Psoas muscle (tissue), 8 donors: ENCODE data around the gene PRRC2A. TPM values are rescaled to one million over a fixed set of nuclear protein-coding genes. Genes with fewer than 3 reads are reported as not detected.

Source experiments
- ATAC-seq, 4 donors: fragments of 200-7000 bp; cut with Tn5 transposase; one replicate each; pipeline ENCODE4 v1.9.1; 2020; ENCODE audit warnings: moderate library complexity in 3 of 4, mild to moderate bottlenecking in 2 of 4
- DNase-seq, 2 donors: peaks; one replicate each; pipeline ENCODE4 v3.0.0-alpha.2; 2020
- H3K27ac ChIP-seq: fragments of 200-600 bp; one replicate; pipeline ENCODE4 v1.8.0; 2022
- H3K27me3 ChIP-seq, 3 donors: fragments of 200-600 bp in 1 of 3; one replicate each; pipeline versions ENCODE4 v1.6.1 to v1.8.0; 2013 to 2022; ENCODE audit warnings: low read length in 2 of 3, mild to moderate bottlenecking in 2 of 3, moderate library complexity in 1 of 3; ENCODE audit not compliant: insufficient read depth in 3 of 3
- H3K36me3 ChIP-seq, 2 donors: fragments of 200-600 bp in 1 of 2; one replicate each; pipeline versions ENCODE4 v1.6.1 to v1.8.0; 2013 to 2022; ENCODE audit warnings: low read depth in 1 of 2, mild to moderate bottlenecking in 1 of 2, moderate library complexity in 1 of 2; ENCODE audit not compliant: insufficient read depth in 1 of 2
- H3K4me1 ChIP-seq: fragments of 200-600 bp; one replicate; pipeline ENCODE4 v1.8.0; 2022
- H3K4me3 ChIP-seq: fragments of 200-600 bp; one replicate; pipeline ENCODE4 v1.8.0; 2022; ENCODE audit warnings: mild to moderate bottlenecking
- H3K9me3 ChIP-seq: fragments of 200-600 bp; one replicate; pipeline ENCODE4 v1.8.0; 2022
- WGBS, 3 donors: extraction: QIAGEN DNeasy Blood & Tissue Kit; methylation state at CpG; one replicate each; pipeline versions ENCODE4 v1.1.6 to v1.1.7; 2013; 5-methylcytosine and 5-hydroxymethylcytosine counted together
- intact Hi-C, 2 donors: fragments of 100-400 bp; cut with DNase I; formaldehyde crosslinking; loops; one replicate each; pipeline versions ENCODE4 v1.11.0 to v1.14.2; 2022
- polyA plus RNA-seq, 3 donors: library from polyadenylated mRNA; stranded (reverse); fragments of 200-250 nt; gene quantifications; one replicate each; pipeline ENCODE4 v1.2.3, GENCODE V29; 2013
- total RNA-seq, 4 donors: library from RNA; stranded (reverse); fragmentation: NEBNext Ultra II Directional in 2 of 4; extraction: Animal tissue kit (Norgen Biotek cat#: 25700) in 2 of 4; gene quantifications; one replicate each; pipeline versions ENCODE4 v1.2.1 to v1.2.4, GENCODE V29; 2021 to 2023
- TF ChIP-seq, protein P1 (sequence below): fragments of 200-600 bp; IDR thresholded peaks from one replicate; pipeline ENCODE4 v1.8.0; 2022; ENCODE audit warnings: antibody characterized with exemption
- donor health status: healthy with polysubstance abuse.
- donor health status: DM: no; HTN: no; CAD: no; lungs with moderate emphysema.
- donor health status: Bipolar disorder and iron deficiency.
- donor health status: healthy.
- donor health status: DM: yes; HTN: yes; CAD: no.
- donor health status: DM: no; HTN: no; CAD: no.
- donor health status: DM: no; HTN: no; CAD: no.
- donor health status: DM: yes; HTN: yes; CAD: no.

Gene PRRC2A
- total and polyA plus RNA-seq, 7 donors, result 60.2 to 119 (median 81.4) TPM

DNA sequence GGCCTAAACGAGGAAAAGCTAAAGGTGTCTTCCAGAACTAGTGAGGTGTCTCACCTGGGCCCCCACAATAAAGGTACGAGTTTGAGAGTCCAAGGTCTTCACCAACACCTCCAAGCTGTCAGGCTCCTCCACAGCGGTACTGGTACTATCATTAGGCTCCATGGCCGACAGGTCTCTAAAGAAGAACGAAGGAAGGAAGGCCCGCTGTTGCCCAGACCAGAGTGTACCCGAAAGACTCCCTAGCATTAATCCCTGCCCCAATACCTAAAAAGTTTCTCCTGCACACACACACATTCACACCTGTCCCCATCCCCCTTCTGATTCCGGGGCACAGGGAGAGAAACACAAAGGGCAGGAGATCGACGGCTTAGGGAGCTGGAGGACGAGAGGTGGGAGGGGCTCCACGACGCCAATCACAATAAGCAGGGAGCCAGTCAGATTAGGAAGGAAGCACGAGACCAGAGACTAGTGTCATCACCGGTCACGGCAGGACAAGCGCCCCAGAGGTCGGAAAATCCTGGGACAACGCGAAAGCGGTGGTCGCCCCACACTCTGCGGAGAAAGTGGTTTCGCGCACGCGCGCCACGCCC is 31.2 kb downstream of the PRRC2A start:
- intact Hi-C loops, result loop anchor here (2.0 kb wide), 2 partner anchors 29 to 31 kb away; partner anchors contain the start of gene PRRC2A (in 1 of the 2)
- Histone ChIP-seq H3K4me1 (peaks cover 15% of the 10 kb centered on the region), H3K9me3 (no peaks in the 10 kb centered on the region), H3K4me3 (peak overlapping the region; percentile 72), H3K36me3 (peaks cover 11 to 59% of the 10 kb centered on the region in 2 donors), H3K27ac (peak overlapping the region; percentile 98), H3K27me3 (no peaks in the 10 kb centered on the region)
- peak in 1 of 2 donors; percentile 88 for DNase-seq
- ATAC-seq, result peak; percentile 68 to 80 (median 70)
- TF ChIP-seq, protein P1, sequence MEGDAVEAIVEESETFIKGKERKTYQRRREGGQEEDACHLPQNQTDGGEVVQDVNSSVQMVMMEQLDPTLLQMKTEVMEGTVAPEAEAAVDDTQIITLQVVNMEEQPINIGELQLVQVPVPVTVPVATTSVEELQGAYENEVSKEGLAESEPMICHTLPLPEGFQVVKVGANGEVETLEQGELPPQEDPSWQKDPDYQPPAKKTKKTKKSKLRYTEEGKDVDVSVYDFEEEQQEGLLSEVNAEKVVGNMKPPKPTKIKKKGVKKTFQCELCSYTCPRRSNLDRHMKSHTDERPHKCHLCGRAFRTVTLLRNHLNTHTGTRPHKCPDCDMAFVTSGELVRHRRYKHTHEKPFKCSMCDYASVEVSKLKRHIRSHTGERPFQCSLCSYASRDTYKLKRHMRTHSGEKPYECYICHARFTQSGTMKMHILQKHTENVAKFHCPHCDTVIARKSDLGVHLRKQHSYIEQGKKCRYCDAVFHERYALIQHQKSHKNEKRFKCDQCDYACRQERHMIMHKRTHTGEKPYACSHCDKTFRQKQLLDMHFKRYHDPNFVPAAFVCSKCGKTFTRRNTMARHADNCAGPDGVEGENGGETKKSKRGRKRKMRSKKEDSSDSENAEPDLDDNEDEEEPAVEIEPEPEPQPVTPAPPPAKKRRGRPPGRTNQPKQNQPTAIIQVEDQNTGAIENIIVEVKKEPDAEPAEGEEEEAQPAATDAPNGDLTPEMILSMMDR, result no peak
- WGBS, 3 donors, result 1 to 2% (median 2%) methylated on average over 28 to 29 of the region's 29 CpGs

DNA sequence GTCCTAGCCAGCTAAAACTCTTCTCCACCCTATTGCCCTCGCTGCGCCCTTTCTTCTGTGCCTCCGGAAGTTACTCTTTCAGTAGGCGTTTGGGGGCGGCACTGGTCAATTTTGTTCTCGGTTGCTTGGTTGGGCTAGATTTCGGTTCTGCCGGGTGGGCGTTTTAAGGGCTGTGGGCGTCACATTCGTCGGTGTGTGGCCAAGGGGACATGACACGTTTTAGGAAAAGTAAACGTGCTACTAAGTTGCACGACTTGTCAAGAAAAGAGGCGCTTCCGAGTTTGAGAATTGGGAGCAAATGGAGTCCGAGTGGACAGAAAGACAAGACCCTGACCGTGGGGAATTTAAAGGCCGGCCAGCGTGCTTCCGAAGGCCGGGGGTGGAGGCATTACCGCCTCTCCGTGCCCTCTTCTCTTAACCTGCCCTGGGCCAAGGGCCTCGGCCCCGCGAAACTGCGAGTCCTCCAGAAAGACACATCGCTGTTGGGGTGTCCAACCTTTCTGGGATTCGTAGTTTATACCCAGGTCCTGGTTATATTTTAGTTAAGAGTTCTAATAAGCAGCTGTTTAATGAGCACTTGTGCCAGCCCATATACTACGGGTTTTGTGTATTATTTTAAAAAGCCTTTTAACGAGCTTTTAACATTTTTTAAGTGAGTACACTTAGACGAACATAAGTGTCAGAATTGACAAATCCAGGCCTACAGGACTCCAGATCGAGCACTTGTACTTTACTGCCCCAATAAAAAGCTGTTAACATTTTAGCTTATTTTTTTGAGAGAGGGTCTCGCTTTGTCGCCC is 32.6 kb downstream of the PRRC2A start:
- Histone ChIP-seq H3K4me3 (peak overlapping the region; percentile 72), H3K9me3 (no peaks in the 10 kb centered on the region), H3K27ac (peak overlapping the region; percentile 98), H3K27me3 (no peaks in the 10 kb centered on the region), H3K36me3 (peaks cover 5 to 53% of the 10 kb centered on the region in 2 donors), H3K4me1 (peaks cover 21% of the 10 kb centered on the region)
- intact Hi-C loops, result loop anchor here in 1 of 2 donors (2.0 kb wide), 1 partner anchor 32 kb away; the partner anchor contains the start of gene PRRC2A
- WGBS, 3 donors, result 6 to 8% (median 7%) methylated on average over 37 of the region's 37 CpGs
- TF ChIP-seq, protein P1, result no peak
- peak; percentile 85 to 91 for DNase-seq
- ATAC-seq, result peak; percentile 76 to 83 (median 79)

DNA sequence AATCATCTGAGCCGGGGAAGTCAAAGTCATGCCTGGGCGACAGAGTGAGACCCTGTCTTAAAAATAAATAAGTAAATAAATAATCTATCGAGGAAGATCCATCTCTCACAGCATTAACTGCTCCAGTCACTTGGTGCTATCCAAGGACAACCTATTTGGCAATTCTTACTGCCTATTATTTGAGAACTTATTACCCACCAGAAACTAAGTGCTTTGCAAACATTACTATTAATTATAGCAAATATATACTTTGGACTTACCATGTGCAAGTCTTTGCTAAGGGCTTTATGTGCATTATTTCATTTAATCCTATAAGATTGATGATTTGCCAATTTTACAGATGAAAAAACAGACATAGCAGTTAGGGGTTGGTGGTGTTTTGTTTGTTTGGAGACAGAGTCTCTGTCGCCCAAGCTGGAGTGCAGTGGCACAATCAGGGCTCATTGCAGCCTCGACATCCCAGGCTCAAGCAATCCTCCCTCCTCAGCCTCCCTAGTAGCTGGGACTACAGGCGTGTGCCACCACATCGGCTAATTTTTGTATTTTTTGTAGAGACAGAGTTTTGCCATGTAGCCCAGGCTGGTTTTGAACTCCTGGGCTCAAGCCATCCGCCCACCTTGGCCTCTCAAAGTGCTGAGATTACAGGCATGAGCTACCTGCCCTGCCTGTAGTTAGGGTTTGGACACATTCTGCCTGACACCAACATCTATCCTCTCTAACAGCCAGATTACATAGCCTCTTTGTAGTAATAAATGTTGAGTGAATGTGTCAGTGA is 34.2 kb downstream of the PRRC2A start:
- intact Hi-C loops, result no loop called here
- 92 to 94% (median 92%) methylated on average over 8 of the region's 8 CpGs for WGBS, 3 donors
- no peak overlapping the region for H3K27ac ChIP-seq
- no peaks in the 10 kb centered on the region for H3K27me3 ChIP-seq
- H3K9me3 ChIP-seq, result no peaks in the 10 kb centered on the region
- H3K36me3 ChIP-seq, result peaks cover 2 to 37% of the 10 kb centered on the region in 2 donors
- peaks cover 38% of the 10 kb centered on the region for H3K4me1 ChIP-seq
- no peak overlapping the region for H3K4me3 ChIP-seq
- DNase-seq, result no peak
- TF ChIP-seq, protein P1, result no peak
- ATAC-seq, result no peak

DNA sequence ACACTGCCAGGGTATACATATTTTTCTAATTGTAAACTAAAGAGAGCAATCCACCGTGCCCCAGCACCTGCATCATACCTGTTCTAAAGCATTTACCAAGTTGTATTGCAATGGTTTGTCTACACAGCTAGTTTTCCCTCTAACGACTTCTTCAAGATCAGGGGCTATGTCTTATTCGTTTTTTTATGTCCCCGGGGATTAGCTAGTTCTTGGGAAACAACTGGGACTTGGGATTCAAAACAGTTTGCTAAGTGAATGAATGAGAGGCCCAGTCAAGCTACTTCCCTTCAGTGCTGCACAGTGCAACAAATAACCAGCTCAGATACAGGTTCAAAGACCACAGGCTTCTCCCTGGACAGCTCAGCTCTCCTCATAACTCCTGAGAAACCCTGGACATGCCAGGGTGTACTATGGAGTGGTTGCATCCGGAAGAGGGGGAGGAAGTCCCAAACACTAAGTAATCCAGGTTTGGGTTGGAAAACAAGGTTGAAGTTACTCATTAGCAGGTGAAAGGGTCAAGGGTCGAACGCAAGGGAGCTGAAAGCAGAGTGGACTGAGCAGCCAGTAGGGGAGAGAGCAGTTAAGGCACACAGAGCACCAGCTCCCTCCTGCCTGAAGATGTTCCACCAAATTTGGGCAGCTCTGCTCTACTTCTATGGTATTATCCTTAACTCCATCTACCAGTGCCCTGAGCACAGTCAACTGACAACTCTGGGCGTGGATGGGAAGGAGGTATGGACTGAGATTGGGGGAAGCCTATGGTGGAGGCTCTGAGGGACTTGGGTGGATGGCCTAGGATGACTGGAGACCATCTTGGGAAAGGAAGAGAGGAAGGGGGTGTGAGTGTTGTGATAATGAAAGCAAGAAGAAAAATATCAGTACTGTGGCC is 35.1 kb downstream of the PRRC2A start, which contains the start of gene APOM:
Gene APOM, plus strand, starts transcription at position 546 of the 889 bp plus-strand sequence. Its CDS starts 73 bp downstream, at position 619.
- Histone ChIP-seq H3K9me3 (no peaks in the 10 kb centered on the region), H3K36me3 (peaks cover 2 to 28% of the 10 kb centered on the region in 2 donors), H3K4me1 (peaks cover 41% of the 10 kb centered on the region), H3K27me3 (no peaks in the 10 kb centered on the region), H3K4me3 (no peak within 1 kb of the TSS), H3K27ac (no peak within 1 kb of the TSS)
- no peak for ATAC-seq
- intact Hi-C loops, result no loop called here
- DNase-seq, result no peak
- TF ChIP-seq, protein P1, result no peak
- 79 to 82% (median 79%) methylated on average over 8 of the region's 8 CpGs for WGBS, 3 donors
